ENCODE data around the gene RYR2. TPM values are rescaled to one million over a fixed set of nuclear protein-coding genes. Genes with fewer than 3 reads are reported as not detected.

RYR2 gene
- total RNA-seq, 1 experiment from 2014 or later: 0.03 TPM

DNA sequence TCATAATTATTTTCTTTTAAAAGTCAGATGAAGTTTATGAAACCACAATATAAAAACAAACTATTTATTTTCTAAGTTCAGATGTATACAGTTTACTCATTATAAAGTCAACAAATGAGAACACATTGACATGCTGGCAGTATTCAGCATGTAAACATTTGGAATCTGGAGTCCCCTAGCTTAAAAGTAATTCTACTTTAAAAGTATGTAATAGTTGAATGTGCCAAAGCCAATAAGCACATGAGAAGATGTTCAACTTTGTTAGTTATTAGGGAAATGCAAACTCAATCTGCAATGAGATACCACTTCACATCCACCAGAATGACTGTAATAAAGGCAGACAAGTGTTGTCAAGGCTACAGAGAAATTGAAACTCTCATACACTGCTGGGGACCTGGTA is 96.6 kb downstream of the RYR2 start:
- TF ChIP-seq SIN3A (IDR thresholded peaks at IDR 0.05; ENCODE audit: borderline replicate concordance, insufficient read depth, low read depth, low read length) (no peak), POLR2AphosphoS5 (IDR thresholded peaks at IDR 0.05; ENCODE audit: low read depth, low read length) (no peak), TCF7L2 (IDR thresholded peaks at IDR 0.05; ENCODE audit: low read depth, low read length) (no peak)
- TF ChIP-seq, protein P1, sequence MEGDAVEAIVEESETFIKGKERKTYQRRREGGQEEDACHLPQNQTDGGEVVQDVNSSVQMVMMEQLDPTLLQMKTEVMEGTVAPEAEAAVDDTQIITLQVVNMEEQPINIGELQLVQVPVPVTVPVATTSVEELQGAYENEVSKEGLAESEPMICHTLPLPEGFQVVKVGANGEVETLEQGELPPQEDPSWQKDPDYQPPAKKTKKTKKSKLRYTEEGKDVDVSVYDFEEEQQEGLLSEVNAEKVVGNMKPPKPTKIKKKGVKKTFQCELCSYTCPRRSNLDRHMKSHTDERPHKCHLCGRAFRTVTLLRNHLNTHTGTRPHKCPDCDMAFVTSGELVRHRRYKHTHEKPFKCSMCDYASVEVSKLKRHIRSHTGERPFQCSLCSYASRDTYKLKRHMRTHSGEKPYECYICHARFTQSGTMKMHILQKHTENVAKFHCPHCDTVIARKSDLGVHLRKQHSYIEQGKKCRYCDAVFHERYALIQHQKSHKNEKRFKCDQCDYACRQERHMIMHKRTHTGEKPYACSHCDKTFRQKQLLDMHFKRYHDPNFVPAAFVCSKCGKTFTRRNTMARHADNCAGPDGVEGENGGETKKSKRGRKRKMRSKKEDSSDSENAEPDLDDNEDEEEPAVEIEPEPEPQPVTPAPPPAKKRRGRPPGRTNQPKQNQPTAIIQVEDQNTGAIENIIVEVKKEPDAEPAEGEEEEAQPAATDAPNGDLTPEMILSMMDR (IDR thresholded peaks at IDR 0.05): no peak
- TF ChIP-seq, protein P2, sequence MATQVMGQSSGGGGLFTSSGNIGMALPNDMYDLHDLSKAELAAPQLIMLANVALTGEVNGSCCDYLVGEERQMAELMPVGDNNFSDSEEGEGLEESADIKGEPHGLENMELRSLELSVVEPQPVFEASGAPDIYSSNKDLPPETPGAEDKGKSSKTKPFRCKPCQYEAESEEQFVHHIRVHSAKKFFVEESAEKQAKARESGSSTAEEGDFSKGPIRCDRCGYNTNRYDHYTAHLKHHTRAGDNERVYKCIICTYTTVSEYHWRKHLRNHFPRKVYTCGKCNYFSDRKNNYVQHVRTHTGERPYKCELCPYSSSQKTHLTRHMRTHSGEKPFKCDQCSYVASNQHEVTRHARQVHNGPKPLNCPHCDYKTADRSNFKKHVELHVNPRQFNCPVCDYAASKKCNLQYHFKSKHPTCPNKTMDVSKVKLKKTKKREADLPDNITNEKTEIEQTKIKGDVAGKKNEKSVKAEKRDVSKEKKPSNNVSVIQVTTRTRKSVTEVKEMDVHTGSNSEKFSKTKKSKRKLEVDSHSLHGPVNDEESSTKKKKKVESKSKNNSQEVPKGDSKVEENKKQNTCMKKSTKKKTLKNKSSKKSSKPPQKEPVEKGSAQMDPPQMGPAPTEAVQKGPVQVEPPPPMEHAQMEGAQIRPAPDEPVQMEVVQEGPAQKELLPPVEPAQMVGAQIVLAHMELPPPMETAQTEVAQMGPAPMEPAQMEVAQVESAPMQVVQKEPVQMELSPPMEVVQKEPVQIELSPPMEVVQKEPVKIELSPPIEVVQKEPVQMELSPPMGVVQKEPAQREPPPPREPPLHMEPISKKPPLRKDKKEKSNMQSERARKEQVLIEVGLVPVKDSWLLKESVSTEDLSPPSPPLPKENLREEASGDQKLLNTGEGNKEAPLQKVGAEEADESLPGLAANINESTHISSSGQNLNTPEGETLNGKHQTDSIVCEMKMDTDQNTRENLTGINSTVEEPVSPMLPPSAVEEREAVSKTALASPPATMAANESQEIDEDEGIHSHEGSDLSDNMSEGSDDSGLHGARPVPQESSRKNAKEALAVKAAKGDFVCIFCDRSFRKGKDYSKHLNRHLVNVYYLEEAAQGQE (IDR thresholded peaks at IDR 0.05; ENCODE audit: insufficient read depth in 1 of 2, low read depth in 2 of 2, low read length in 1 of 2): no peak
- H3K36me3 ChIP-seq (ENCODE audit: control insufficient read depth, insufficient read depth, low read length): no peaks in the 10 kb centered on the region
- POLR2A ChIA-PET: no interaction called here
- DNase-seq (ENCODE audit: low read depth, low spot score) (no peak), ATAC-seq (no peak)
- H3K4me1 ChIP-seq (ENCODE audit: control insufficient read depth, insufficient read depth, low read length): no peaks in the 10 kb centered on the region
- no peaks in the 10 kb centered on the region for H3K9me3 ChIP-seq (ENCODE audit: control insufficient read depth, insufficient read depth, low read depth, low read length)
- BruUV-seq (replicated peaks): no TSS peak
- H3K27ac ChIP-seq (ENCODE audit: low read length): no peak overlapping the region
- H3K27me3 ChIP-seq (ENCODE audit: control insufficient read depth, insufficient read depth, low read length): 0 out of 2 replicates have a peak, but pooled peaks cover 2% of the 10 kb centered on the region
- CTCF ChIA-PET: no interaction called here
- no peak overlapping the region for H3K4me3 ChIP-seq (ENCODE audit: low read depth in 2 of 2, low read length in 2 of 2)
- intact Hi-C loops (cut with micrococcal nuclease; ENCODE audit: unreplicated experiment): no loop called here
- in situ Hi-C loops (cut with HindIII; ENCODE audit: low pct_unique_long_range_greater_than_20kb, low sequenced_read_pairs): no loop called here

GRCh38 chr1:237139732-237140131 is 97.7 kb downstream of the RYR2 start:
- ChIA-PET CTCF (no interaction called here), POLR2A (no interaction called here)
- Histone ChIP-seq H3K27me3 (ENCODE audit: control insufficient read depth, insufficient read depth, low read length) (0 out of 2 replicates have a peak, but pooled peaks cover 2% of the 10 kb centered on the region), H3K27ac (ENCODE audit: low read length) (no peak overlapping the region), H3K4me1 (ENCODE audit: control insufficient read depth, insufficient read depth, low read length) (no peaks in the 10 kb centered on the region), H3K36me3 (ENCODE audit: control insufficient read depth, insufficient read depth, low read length) (no peaks in the 10 kb centered on the region), H3K9me3 (ENCODE audit: control insufficient read depth, insufficient read depth, low read depth, low read length) (no peaks in the 10 kb centered on the region), H3K4me3 (ENCODE audit: low read depth in 2 of 2, low read length in 2 of 2) (no peak overlapping the region)
- BruUV-seq (replicated peaks): no TSS peak
- TF ChIP-seq POLR2AphosphoS5 (IDR thresholded peaks at IDR 0.05; ENCODE audit: low read depth, low read length): no peak
- no peak for TF ChIP-seq SIN3A (IDR thresholded peaks at IDR 0.05; ENCODE audit: borderline replicate concordance, insufficient read depth, low read depth, low read length)
- TF ChIP-seq, protein P2 (IDR thresholded peaks at IDR 0.05; ENCODE audit: insufficient read depth in 1 of 2, low read depth in 2 of 2, low read length in 1 of 2): no peak
- TF ChIP-seq, protein P1 (IDR thresholded peaks at IDR 0.05): no peak
- no peak for TF ChIP-seq TCF7L2 (IDR thresholded peaks at IDR 0.05; ENCODE audit: low read depth, low read length)
- intact Hi-C loops (cut with micrococcal nuclease; ENCODE audit: unreplicated experiment): no loop called here
- in situ Hi-C loops (cut with HindIII; ENCODE audit: low pct_unique_long_range_greater_than_20kb, low sequenced_read_pairs): no loop called here
- ATAC-seq (no peak), DNase-seq (ENCODE audit: low read depth, low spot score) (no peak)

Measured in Panc1 (cell line).